Bone marrow (tissue), 2 donors: ENCODE results near the gene TMOD2.
A peak's percentile ranks its signal among the peaks of the same experiment; 100 is the strongest.

Source experiments
- DNase-seq, 2 donors: peaks; one replicate each; lab custom pipeline; 2025; lab: John Stamatoyannopoulos, UW

Gene TMOD2

DNA sequence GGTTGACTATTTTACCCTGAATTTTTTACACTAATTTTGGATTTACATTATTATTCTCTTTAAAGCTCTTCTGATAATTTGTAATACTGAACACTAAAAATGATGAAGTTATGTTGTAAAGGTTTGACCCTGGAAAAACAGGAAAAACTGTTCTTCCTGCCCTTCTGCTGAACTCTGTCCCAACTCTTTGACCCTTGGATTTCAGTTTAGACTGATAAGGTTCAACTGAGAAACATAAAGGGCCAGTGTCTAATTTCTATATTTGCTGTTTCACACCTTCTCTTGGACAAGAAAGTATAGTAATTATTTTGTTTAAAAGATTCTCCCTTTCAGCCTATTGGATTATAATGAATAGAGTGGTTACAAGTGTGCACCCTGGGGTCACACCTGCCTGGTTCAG is 65.2 kb downstream of the TMOD2 start:
- no peak for DNase-seq

DNA sequence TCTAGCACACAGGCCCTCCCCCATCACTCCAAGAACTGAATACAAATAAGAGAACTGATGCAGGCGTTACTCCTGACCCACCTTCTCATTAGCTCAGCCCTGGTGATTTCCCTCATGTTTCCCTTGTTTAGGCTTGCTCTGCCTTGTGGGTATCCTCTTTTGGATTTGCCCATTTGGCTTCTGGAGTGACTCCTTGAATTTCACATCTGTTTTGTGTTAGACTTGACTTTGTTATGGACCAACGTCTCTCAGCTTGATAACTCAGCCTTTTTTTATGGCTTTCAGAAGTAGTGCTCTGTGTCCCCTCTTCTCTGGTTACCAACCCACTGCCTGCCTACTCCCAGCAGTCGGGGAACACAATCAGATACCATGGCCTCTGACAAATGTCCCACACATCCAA is 66.8 kb downstream of the TMOD2 start:
- no peak for DNase-seq

DNA sequence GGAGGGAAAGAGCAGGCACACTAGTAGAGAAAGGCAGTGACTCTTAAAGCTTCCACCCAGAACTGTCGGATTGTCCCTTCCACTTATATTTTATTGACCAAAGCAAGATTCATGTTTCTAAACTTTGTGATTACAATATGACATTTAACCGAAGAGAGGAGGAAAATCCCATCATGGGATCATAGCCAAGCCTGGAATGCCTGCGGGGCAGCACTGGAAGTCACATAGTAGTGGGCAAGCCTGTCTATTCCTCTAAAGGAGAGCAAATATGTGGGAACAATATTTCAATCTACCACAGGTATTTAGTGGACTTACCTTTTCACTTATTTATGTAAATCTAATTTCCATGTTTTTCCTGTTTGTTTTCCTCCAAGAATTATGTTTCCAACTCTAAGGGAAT is 74.3 kb downstream of the TMOD2 start:
- DNase-seq = no peak

DNA sequence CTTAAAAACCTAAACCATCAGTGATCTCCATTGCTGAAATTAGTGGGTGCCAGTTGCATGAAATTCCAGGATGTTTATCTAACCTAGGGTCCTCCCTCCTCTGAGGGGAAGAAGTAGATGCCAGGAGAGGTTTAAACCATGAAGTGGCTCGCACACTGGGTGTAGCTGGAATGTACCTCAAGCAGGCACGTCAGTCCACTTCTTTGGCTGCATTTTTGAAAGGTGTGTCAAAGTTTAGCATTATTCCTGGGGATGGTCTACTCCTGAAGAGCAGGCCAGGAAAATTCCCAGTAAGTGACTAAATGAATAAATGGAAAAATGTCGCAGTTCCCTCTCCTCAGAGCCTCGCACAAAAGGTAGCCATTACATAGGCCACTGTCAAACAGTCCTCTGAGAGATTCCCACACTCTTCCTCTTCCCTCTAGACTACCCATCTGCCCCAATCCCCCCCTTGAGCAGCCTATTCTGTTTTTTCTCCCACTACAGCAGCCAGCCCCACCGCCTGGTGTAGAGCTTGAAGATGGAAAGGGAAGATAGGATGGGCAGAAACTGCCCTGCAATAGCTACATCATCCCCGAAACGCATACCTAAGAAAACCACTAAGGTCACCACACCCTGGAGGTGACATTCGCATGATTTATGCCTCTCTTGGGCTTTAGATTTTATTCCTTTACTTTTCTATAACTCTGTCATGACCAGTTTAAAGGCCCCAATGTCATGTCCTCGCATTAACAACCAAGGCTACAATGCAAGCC is 77.4 kb downstream of the TMOD2 start:
- DNase-seq = no peak

DNA sequence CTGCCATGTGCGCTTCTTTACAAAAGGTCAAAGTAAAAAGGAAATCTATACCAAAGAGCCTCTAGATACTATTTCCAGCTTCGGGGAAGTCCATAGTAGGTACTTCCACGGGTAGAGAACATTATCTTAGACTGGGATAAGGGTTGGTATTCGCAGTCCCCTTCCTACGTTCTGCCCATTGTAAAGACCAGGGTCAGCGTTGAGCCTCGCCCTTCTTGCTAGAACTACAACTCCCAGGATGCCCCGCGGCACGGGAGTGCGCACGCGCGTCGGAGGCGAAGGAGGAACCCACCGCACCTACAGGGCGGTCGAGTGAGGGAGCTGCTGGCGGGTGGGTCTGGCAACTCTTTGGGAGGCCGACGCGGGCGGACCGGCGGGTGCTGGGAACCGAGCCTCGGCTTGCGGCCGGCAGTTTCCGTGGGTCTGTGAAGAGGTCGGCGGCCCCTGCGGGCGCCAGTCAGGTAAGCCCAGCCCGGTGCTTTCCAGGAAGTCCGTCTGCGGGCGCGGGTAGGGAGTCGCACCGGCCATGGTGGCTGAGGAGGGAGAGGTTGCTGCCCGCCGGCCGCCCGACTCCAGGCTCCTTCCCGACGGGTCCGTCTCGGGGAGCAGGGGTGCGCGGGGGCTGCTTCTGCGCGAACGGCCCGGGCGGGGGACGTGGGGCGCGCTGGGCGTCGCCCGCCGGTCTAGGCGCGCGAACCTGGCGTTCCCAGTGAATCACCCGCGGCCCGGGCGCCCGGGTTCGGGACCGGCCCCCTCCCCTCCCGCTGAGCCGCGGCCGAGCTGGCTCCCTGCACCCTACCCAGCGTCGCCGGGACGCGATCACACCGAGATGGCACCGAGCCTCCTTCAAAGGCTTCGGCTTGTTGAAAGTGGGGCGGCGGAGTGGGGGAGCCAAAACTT is 78.2 kb downstream of the TMOD2 start, which contains the start of gene TMOD3:
TSS of gene TMOD3 (plus strand) at position 278 of the 900 bp plus-strand sequence. CDS start 33,232 bp downstream, outside the sequence.
- peak; percentile 75 to 83 for DNase-seq

- DNase-seq = peak in 1 of 2 donors; percentile 36
These were observed 78.9 kb downstream of the TMOD2 start for GRCh38 chr15:51830276-51830806.

- no peak for DNase-seq
These were observed 82.4 kb downstream of the TMOD2 start for GRCh38 chr15:51833772-51834171.

DNA sequence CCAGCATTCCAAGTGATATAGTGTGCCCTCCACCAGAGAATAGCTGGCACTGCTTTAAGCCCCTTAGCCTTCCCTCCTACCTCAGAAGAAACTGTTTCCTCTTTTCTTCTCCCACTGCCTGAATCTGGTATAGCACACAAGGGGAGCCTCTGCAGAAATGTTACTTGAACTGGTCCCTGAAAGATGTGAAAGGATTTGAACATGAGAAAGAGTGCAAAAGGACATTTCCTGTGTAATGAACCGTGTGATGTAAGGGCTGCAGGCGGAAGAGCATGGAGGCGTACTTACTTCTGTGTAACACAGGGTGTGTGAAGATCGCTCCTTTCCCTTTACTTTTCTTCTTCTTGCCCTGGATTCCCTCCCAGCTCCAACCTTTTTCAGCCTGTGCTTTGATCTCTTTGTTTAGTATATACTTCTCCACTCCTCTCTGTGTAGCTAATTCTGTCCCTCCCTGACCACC is 86.4 kb downstream of the TMOD2 start:
- no peak for DNase-seq

DNA sequence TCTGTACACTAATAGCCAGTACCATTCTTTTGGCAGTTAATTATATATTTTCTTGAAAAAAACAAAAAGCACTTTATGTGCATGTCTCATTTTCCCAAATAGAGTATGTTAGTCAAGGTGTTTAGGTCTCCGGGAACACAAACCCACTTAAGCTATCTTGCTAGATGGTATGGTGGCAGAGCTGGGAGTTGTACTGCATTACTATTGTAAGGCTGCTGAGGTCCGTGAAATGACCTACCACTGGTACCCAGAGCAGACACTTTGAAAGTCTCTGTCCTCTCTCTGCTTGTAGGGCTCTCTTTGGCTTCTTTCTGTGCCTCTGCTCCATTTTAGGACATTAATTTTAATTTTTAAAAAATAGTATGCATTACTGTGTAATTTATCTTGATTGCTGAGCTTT is 86.9 kb downstream of the TMOD2 start:
- DNase-seq = no peak

DNA sequence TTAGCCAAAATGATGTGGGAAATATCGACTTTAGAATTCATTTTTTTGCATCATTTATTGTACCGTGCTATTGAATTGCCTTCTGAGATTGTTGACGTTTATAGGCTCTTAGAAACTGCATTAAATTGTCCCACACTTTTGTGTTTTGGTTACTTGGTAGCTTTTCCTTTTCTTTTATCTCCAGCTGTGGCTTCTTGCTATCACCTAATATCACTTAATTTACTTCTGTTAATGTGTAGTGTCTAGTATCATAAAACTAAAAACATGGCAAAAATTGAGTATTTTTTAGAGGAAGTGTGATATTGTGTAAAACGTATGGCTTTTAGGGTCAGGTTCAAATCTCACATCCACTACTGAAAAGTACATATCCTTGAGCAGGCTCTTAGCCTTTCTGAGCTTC is 89.3 kb downstream of the TMOD2 start:
- no peak for DNase-seq

- no peak for DNase-seq
These were observed 90.1 kb downstream of the TMOD2 start for GRCh38 chr15:51841406-51842040.

GRCh38 chr15:51842265-51842664 is 90.9 kb downstream of the TMOD2 start:
- DNase-seq = no peak

DNA sequence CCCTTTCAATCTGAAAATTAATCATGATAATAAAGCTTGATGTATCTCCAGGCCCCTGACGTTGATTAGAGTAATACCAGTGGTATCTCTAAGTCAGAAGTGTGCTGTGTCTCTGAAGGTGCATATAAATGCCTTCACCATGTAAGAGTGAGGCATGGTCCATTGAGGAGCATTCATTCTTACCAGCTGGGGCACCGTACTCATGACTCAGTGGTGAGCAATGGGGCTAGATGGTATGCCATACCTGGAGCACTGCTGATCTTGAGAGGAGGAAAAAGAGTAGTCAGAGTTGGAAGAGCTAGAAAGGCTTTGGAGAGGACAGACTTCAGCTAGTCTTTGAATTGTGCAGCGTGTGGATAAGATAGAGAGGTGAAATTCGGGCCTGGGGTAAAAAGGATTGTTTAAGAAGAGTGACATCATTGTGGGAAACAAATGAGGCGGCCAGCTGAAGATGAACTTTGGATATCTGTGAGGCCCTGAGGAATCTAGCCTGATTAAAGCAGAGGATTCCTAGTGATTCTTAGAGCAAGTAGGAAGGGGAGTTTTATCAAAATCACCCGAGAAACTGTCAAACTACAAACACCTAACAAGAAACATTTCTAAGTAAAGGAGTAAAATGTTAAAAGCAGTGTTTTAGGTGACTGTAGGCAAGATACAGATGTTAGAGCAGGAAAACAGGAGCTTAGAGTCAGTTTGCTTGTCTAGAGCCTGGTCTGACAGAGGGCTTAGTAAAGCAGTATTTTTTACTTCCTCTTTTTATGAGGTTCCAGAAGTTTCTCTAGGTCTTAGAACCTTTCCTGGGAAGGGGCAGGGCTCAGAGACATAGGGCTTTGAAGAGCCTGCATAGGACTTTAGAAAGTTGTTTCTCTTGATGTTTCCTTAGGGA is 91.7 kb downstream of the TMOD2 start:
- DNase-seq = peak in 1 of 2 donors; percentile 46

GRCh38 chr15:51844747-51845426 is 93.5 kb downstream of the TMOD2 start:
- no peak for DNase-seq

GRCh38 chr15:51846066-51846462 is 94.7 kb downstream of the TMOD2 start:
- DNase-seq = no peak

DNA sequence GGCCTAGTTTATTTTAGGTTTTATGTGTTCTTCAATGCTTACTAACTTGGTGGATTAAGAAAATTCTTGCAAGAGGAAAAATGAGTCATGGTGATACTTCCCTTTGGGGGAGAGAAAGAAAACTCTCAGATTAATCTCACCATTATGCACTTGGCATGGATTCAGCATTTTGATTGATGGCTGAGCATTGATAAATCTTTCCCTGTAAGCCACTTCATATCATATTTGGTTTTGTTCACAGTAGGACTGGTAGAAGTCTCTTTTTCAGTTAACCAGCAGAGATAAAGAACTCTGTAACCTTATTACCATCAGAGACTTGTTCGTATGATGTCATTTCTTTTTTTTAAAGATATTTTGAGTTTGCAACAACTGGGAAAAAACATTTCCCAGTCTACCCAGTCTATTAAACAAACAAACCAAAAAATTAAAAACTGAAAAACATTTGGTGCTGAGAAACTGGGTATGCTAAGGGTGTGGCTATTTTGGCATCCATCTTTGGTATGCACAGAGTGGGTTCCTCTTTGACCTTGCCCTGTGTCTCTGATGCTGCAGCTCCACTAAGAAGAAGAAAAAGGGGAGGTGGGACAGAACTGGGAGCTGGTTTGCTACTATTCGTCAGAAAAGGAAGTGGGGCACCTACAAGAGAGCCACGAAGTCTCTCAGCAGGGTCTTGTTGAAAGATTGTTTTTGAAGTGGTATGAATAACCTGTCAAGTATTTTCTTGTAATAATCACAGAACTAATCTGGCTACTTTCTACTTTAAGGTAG is 95.2 kb downstream of the TMOD2 start:
- peak in 1 of 2 donors; percentile 66 for DNase-seq

DNA sequence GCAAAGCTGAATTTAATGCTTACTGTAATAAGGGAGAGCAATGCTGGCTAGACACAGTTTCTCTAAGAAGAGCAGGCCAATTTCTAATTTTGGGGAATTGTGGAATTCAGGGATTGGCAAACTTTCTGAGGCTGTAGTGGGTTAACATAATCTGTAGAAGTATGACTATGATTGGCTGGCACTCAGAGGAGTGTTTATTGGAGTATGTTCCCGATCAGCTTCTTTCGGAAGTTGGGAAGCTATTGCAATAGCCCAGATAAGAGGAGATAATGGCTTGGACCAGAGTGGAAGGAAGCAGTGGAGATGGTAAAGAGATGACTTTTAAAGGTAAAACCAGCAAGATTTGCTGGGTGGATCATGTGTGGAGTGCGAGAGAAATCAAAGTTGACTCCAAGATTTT is 97.4 kb downstream of the TMOD2 start:
- no peak for DNase-seq

- DNase-seq = no peak
These were observed 98.5 kb downstream of the TMOD2 start for GRCh38 chr15:51849860-51850259.

- DNase-seq = no peak
These were observed 102.6 kb downstream of the TMOD2 start for GRCh38 chr15:51853998-51854397.

DNA sequence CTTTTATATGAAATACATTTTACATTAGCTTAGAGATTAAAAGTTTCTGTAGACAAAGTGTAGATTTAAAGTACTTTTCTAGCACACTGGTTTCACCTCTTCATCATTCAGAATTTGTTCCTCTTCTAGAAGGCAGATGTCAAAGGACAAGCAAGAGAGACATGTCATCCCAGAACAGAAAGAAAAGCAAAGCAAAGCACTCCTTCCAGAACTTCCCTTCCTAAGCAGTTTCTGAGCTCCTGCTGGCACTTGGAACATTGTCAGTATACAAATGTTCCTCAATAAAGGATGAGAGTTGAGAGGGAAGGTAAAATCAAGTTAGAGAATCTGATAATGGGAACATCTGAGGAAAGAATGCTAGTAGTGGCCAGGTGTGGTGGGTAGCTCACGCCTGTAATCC is 104.2 kb downstream of the TMOD2 start:
- DNase-seq = no peak
